PC-3 (cell line): ENCODE results near the gene IFI30. TPM values are rescaled to one million over a fixed set of nuclear protein-coding genes. Genes with fewer than 3 reads are reported as not detected.

Experiments
- ATAC-seq: fragments of 200-7000 bp; cut with Tn5 transposase; 2 replicates; pipeline ENCODE4 v1.9.1; 2020; ENCODE audit warnings: mild to moderate bottlenecking, moderate library complexity
- BruUV-seq: library from RNA; stranded (reverse); fragments of 400-500 nt; replicated peaks from 2 replicates; lab custom pipeline; 2021; lab: Mats Ljungman, UMichigan
- CTCF ChIA-PET: fragments of 300-600 bp; sonication (Branson Sonifier 250); formaldehyde crosslinking; loops from one replicate; lab custom pipeline; 2022; ENCODE audit warnings: antibody characterized with exemption; lab: Charles Lee
- POLR2A ChIA-PET: fragments of 300-600 bp; sonication (Branson Sonifier 250); formaldehyde crosslinking; loops from one replicate; lab custom pipeline; 2022; ENCODE audit warnings: antibody characterized with exemption; ENCODE audit not compliant: unreplicated experiment; lab: Charles Lee
- DNase-seq: peaks from one replicate; pipeline ENCODE4 v3.0.0-alpha.2; 2015
- H2AFZ ChIP-seq: fragments of 300-600 bp; sonication (generic); 2 replicates; pipeline ENCODE4 v1.6.0; 2016; ENCODE audit warnings: antibody characterized with exemption, low read length
- H3F3A ChIP-seq: fragments of 300-600 bp; sonication (generic); one replicate; pipeline ENCODE4 v1.6.0; 2017; ENCODE audit warnings: antibody characterized with exemption, low read length, control low read depth, mild to moderate bottlenecking; ENCODE audit not compliant: unreplicated experiment
- H3K27ac ChIP-seq: fragments of 300-600 bp; sonication (generic); 2 replicates; pipeline ENCODE4 v1.5.1; 2016; ENCODE audit warnings: mild to moderate bottlenecking, low read length
- H3K27me3 ChIP-seq: fragments of 300-600 bp; sonication (generic); 2 replicates; pipeline ENCODE4 v1.6.1; 2016; ENCODE audit warnings: low read length, mixed read lengths
- H3K36me3 ChIP-seq: fragments of 300-600 bp; sonication (generic); 2 replicates; pipeline ENCODE4 v1.6.1; 2016; ENCODE audit warnings: low read depth, mixed run types, low read length, mixed read lengths
- H3K4me1 ChIP-seq: fragments of 300-600 bp; sonication (generic); 2 replicates; pipeline ENCODE4 v1.5.1; 2016; ENCODE audit warnings: low read length; ENCODE audit not compliant: insufficient read depth
- H3K4me2 ChIP-seq: fragments of 300-600 bp; sonication (generic); 2 replicates; pipeline ENCODE4 v1.6.0; 2016; ENCODE audit warnings: low read length
- H3K4me3 ChIP-seq: fragments of 300-600 bp; sonication (generic); 2 replicates; pipeline ENCODE4 v1.5.1; 2016; ENCODE audit warnings: mild to moderate bottlenecking, low read length, mixed read lengths
- H3K79me2 ChIP-seq: fragments of 300-600 bp; sonication (generic); 2 replicates; pipeline ENCODE4 v1.6.1; 2017; ENCODE audit warnings: low read length, mixed read lengths
- H3K9ac ChIP-seq: fragments of 300-600 bp; sonication (generic); 2 replicates; pipeline ENCODE4 v1.6.0; 2016; ENCODE audit warnings: mild to moderate bottlenecking, low read length
- H3K9me2 ChIP-seq: fragments of 300-600 bp; sonication (generic); replicated peaks from 2 replicates; pipeline ENCODE4 v1.6.1; 2016; ENCODE audit warnings: mixed run types, low read length, mixed read lengths
- H3K9me3 ChIP-seq: fragments of 300-600 bp; sonication (generic); 2 replicates; pipeline ENCODE4 v1.6.1; 2016; ENCODE audit warnings: low read length, mixed read lengths
- H4K20me1 ChIP-seq: fragments of 300-600 bp; sonication (generic); 2 replicates; pipeline ENCODE4 v1.6.1; 2016; ENCODE audit warnings: low read length, mixed read lengths
- EZH2 ChIP-seq: fragments of 300-600 bp; sonication (generic); IDR thresholded peaks from one replicate; pipeline ENCODE4 v1.6.1; 2017; ENCODE audit warnings: antibody characterized with exemption, mild to moderate bottlenecking, low read length; ENCODE audit not compliant: unreplicated experiment
- EZH2phosphoT487 ChIP-seq: fragments of 300-600 bp; sonication (generic); IDR thresholded peaks from 2 replicates; pipeline ENCODE4 v1.6.1; 2018; ENCODE audit warnings: mild to moderate bottlenecking, antibody characterized with exemption, low read length, borderline replicate concordance
- intact Hi-C: fragments of 100-400 bp; cut with micrococcal nuclease; formaldehyde crosslinking; loops from 2 replicates; pipeline ENCODE4 v1.9.0; 2023
- total RNA-seq: library from RNA; depleted of rRNA; stranded (reverse); fragments of >200 nt; gene quantifications from 2 replicates; pipeline ENCODE4 v1.2.3, GENCODE V29; 2014
- TF ChIP-seq, protein P1 (sequence below): fragments of 300-600 bp; sonication (generic); conservative IDR thresholded peaks from 2 replicates; pipeline ENCODE4 v1.5.1; 2017; ENCODE audit warnings: antibody characterized with exemption, low read depth, mild to moderate bottlenecking, low read length

IFI30 gene
- total RNA-seq, 1 experiment from 2014 or later = 31.1 TPM

- H3K9ac ChIP-seq = no peak overlapping the region
- DNase-seq (no peak), ATAC-seq (no peak)
- no peaks in the 10 kb centered on the region for H3K27me3 ChIP-seq
- TF ChIP-seq EZH2 = no peak
- TF ChIP-seq, protein P1, sequence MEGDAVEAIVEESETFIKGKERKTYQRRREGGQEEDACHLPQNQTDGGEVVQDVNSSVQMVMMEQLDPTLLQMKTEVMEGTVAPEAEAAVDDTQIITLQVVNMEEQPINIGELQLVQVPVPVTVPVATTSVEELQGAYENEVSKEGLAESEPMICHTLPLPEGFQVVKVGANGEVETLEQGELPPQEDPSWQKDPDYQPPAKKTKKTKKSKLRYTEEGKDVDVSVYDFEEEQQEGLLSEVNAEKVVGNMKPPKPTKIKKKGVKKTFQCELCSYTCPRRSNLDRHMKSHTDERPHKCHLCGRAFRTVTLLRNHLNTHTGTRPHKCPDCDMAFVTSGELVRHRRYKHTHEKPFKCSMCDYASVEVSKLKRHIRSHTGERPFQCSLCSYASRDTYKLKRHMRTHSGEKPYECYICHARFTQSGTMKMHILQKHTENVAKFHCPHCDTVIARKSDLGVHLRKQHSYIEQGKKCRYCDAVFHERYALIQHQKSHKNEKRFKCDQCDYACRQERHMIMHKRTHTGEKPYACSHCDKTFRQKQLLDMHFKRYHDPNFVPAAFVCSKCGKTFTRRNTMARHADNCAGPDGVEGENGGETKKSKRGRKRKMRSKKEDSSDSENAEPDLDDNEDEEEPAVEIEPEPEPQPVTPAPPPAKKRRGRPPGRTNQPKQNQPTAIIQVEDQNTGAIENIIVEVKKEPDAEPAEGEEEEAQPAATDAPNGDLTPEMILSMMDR = no peak
- TF ChIP-seq EZH2phosphoT487 = no peak
- H3K27ac ChIP-seq = no peak overlapping the region
- H3K4me3 ChIP-seq = no peak overlapping the region
- POLR2A ChIA-PET = no interaction called here
- no TSS peak for BruUV-seq
- H3F3A ChIP-seq = no peaks in the 10 kb centered on the region
- H3K4me1 ChIP-seq = no peaks in the 10 kb centered on the region
- intact Hi-C loops = no loop called here
- H3K4me2 ChIP-seq = no peak overlapping the region
- H3K36me3 ChIP-seq = 0 out of 2 replicates have a peak, but pooled peaks cover 6% of the 10 kb centered on the region
- H3K79me2 ChIP-seq = no peaks in the 10 kb centered on the region
- no peaks in the 10 kb centered on the region for H4K20me1 ChIP-seq
- H3K9me2 ChIP-seq = no peaks in the 10 kb centered on the region
- CTCF ChIA-PET = interaction anchor here (0.6 kb wide), 1 partner anchor 74 kb away, joined by 3 read pairs; no protein-coding TSS in a partner anchor
- H2AFZ ChIP-seq = no peak overlapping the region
- H3K9me3 ChIP-seq = no peaks in the 10 kb centered on the region
These were observed 42.9 kb upstream of the IFI30 start for GRCh38 chr19:18130523-18131242.

DNA sequence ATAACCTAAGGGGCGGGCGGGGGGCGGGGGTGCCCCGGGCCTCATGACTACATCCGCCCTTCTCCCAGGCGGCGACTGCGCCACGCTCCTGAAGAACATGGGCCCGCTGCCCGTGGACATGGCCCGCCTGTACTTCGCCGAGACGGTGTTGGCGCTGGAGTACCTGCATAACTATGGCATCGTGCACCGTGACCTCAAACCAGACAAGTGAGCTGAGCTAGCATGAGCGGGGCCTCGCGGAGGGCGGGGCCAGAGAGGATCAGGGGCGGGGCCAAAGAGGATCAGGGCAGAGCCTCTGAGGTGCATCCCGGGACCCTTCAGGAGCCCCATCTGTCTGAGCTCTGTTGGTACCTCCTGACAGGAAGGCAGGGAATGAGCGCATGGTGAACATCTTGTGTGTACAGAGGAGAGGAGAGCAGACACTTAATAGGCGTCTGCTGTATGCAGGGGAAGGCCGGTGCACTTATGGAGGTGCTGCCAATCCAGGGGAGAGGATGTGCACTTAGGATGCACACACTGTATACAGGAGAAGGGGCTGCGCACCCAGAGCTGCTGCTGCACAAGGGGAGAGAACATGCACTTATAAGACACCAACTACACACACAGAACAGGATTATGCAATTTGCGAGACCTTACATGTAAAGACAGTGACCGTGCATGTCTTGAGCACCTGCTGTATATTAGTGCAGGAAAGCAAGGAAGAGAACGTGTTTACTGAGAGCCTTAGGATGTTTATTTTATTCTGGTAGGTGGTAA lies 41.6 kb upstream of the IFI30 start:
- H2AFZ ChIP-seq = no peak overlapping the region
- no peaks in the 10 kb centered on the region for H3K79me2 ChIP-seq
- ATAC-seq = no peak
- no peaks in the 10 kb centered on the region for H4K20me1 ChIP-seq
- H3K4me1 ChIP-seq = no peaks in the 10 kb centered on the region
- TF ChIP-seq, protein P1 = no peak
- TF ChIP-seq EZH2phosphoT487 = no peak
- TF ChIP-seq EZH2 = no peak
- H3K4me3 ChIP-seq = no peak overlapping the region
- no peaks in the 10 kb centered on the region for H3K9me2 ChIP-seq
- ChIA-PET POLR2A (no interaction called here), CTCF (no interaction called here)
- no peak overlapping the region for H3K27ac ChIP-seq
- no peak for DNase-seq
- H3K36me3 ChIP-seq = 0 out of 2 replicates have a peak, but pooled peaks cover 6% of the 10 kb centered on the region
- no peak overlapping the region for H3K4me2 ChIP-seq
- H3K9me3 ChIP-seq = no peaks in the 10 kb centered on the region
- no peaks in the 10 kb centered on the region for H3K27me3 ChIP-seq
- no TSS peak for BruUV-seq
- H3K9ac ChIP-seq = no peak overlapping the region
- no peaks in the 10 kb centered on the region for H3F3A ChIP-seq
- intact Hi-C loops = no loop called here
